Mesenteric fat pad (tissue), 1 donor: Measurements from ENCODE around the gene NKTR. TPM values are rescaled to one million over a fixed set of nuclear protein-coding genes. Genes with fewer than 3 reads are reported as not detected.
"Not testable (repeated sequence)": the region's sequence is repeated elsewhere in the genome, so short reads cannot be mapped to it uniquely, and the experiment has no call there.

Experiments used
- DNase-seq: peaks from one replicate; pipeline ENCODE4 v3.0.0-alpha.2; 2020; ENCODE audit warnings: low spot score
- long read RNA-seq: library from polyadenylated mRNA; unstranded; transcript quantifications from one replicate; pipeline ENCODE4 v2.0.0, GENCODE V29; 2020
- total RNA-seq: library from RNA; stranded (reverse); fragmentation: NEBNext Ultra II Directional; extraction: Animal tissue kit (Norgen Biotek cat#: 25700); gene quantifications from one replicate; pipeline ENCODE4 v1.2.1, GENCODE V29; 2021
- donor health status: DM: yes; HTN: yes; CAD: no.

NKTR gene
- total RNA-seq = 80.6 TPM
- long read RNA-seq, transcript NKTR-206 (4 exons, 894 nt) = major isoform, 7 of 70 reads
- long read RNA-seq, partial matches to known transcripts = 26 of 70 reads
- long read RNA-seq, other reads (novel, unspliced or antisense) = 29 of 70 reads

- DNase-seq = peak; percentile 99
Measured at GRCh38 chr3:42600111-42600957, at the start of gene NKTR. Gene NKTR, plus strand, starts transcription at chr3:42600686. Its CDS starts 321 bp downstream, at chr3:42601007.

- DNase-seq = no peak
Measured at GRCh38 chr3:42552830-42553229, 47.7 kb upstream of the NKTR start.

DNA sequence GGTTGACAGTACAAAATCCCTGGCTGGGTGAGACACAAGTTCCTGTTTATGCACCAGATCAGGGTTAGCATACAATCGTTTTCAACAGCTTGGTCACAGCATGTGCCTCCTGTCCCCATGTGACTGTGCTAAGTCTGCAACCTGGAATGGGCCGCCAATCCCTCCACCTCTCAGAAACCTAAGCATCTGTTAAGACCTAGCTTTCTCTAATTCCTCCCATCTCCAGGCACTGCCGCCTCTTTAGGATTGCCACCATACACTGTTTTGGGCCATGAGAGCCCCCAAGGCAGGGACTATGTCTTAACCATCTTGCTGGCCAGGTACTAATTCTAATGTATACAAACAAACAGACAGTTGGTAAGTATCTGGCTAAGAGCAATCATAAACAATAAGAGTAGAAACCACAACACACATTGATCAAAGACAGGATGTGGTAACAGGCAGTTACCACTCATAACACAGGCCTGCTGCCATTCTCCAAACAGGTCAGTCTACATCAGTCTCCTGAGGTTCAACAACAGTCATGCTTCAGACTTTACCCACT is 44.3 kb upstream of the NKTR start:
- no peak for DNase-seq

GRCh38 chr3:42556817-42557216 is 43.7 kb upstream of the NKTR start:
- not testable (repeated sequence) for DNase-seq

DNA sequence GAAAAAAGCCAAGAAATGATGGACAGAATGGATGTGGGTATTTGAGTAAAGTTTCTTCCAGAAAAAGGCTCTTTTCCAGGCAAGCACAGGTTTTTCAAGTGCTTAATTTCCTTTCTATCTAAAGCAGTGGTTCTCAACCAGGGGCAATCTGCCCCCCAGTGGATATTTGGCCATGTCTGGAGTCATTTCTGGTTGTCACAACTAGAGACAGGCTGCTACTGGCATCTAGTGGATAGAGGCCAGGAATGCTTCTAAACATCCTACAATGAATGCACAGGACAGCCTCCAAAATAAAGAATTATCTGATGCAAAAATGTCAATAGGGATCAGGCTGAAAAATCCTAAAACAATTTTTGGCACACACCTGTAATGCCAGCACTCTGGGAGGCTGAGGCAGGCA is 42.6 kb upstream of the NKTR start:
- DNase-seq = no peak

- DNase-seq = no peak
Measured at GRCh38 chr3:42562047-42562907, 38.2 kb upstream of the NKTR start.

DNA sequence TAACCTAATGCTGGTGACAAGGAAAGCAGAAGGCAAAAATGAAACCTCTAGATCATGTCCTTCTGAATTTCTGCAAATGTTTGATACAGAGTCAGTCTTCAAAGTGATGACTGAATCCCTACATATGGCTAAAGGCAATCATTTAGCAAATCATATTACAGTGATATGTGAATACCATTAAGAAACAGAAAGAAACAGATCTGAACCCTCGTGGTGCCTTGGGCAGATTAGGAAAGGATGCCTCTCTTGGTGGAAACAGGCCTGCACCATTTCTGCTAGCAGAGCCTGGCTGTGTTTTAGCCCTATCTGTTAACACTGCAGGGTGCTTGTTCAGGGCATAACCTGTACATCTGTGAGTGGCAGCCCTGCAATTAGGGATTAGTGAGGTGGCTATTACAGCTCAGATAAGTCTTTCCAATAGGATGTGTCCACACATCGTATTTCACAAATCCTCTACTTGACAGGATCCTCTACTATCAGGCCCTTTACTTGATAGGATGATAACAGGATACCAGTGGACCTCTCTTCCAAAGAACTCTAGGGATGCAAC is 30.8 kb upstream of the NKTR start:
- no peak for DNase-seq

DNA sequence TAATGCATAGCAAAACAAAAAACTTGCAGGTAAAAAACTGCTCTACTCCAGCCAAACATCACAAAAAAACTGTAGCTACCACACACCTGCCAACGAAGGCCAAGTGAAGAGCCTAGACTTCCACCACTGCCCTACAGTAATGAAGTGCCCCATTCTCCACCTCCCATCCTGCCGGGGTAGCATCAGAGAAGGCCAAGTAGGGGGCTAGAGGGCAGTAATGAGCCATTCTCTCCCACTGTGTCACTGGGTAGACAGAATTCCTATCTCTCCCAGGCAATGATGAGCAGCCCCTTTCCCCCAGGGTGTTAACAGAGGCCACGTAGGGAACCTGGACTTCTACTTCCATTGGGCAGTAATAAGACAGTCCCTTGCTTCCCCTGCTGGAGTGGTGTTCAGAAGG is 28.2 kb upstream of the NKTR start:
- no peak for DNase-seq

DNA sequence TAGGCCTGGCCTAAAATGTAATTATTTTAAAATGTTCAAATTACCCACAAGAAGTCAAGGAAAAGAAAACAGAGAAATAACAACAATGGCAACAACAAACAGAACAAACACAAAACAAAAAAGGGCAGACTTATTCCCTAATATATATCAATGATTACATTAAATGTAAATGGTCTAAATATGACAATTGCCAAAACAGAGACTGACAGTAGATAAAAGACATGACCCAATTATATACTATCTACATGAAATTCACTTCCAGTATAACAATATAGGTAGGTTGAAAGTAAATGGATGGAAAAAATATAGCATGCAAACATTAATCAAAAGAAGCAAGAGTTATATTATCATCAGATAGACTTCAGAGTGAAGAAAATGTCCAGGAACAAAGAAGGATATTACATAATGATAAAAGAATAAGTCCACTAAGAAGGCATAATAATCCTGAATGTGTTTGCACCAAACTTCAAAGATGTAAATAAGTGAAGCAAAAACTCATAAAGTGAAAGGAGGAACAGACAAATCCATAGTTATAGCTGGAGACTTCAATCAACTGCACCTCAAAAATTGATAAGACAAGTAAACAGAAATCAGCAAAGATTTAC is 25.2 kb upstream of the NKTR start:
- DNase-seq = no peak

GRCh38 chr3:42578054-42578453 is 22.4 kb upstream of the NKTR start:
- DNase-seq = no peak

DNA sequence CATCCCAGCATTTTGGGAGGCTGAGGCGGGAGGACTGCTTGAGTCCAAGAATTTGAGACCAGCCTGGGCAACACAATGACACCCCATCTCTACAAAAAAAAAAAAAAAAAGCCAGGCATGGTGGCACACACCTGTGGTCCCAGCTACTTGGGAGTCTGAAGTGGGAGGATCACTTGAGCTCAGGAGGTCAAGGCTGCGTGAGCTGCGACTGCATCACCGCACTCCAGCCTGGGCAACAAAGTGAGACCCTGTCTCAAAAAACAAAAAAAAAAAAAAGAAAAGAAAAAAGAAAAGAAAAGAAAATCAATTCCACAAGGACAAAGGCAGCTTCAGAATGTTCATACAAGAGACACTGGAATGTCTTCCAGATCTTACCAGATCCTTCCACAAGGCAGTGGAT is 21.1 kb upstream of the NKTR start:
- not testable (repeated sequence) for DNase-seq

- DNase-seq = no peak
Measured at GRCh38 chr3:42581400-42581708, 19.1 kb upstream of the NKTR start.

DNA sequence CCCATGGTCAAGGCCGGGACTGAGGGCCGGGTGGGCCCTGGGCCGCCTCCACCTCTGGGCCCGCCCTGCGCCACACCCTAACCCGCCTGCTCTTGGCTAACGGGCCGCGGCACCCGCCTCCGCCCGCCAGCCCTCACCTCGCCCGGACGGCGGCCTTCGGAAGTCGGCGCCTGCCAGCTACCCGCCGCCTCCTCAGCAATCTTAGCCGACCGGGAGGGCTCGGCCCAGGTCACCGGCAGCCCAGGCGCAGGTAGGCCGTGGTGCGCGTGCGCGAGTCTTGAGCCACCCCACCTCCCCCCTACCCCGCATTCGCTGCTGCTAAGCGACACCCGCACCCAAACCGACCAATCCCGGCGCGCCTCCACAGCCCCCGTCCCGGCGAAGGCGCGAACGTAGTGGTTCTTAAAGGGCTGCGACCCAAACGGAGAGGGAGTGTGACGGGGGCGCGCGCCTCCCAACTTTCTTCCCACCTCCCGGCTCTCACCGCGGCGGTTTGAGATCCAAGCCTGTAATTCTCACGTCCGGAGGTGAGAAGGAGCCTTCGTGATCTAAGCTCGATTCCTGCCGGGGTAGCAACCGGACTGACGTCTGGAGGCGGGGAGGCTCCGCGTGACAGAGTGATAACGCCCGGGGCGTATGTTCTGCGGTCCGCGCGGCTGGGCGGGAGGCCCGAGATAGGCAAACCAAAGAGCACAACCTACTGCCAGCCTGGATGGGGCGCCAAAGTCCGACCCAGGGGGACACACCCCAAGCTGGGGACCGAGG is 18.6 kb upstream of the NKTR start, which contains the start of gene SEC22C:
TSS of gene SEC22C (minus strand) at position 259 of the 765 bp plus-strand sequence. CDS start 12,921 bp downstream, outside the sequence.
- DNase-seq = peak; percentile 98

DNA sequence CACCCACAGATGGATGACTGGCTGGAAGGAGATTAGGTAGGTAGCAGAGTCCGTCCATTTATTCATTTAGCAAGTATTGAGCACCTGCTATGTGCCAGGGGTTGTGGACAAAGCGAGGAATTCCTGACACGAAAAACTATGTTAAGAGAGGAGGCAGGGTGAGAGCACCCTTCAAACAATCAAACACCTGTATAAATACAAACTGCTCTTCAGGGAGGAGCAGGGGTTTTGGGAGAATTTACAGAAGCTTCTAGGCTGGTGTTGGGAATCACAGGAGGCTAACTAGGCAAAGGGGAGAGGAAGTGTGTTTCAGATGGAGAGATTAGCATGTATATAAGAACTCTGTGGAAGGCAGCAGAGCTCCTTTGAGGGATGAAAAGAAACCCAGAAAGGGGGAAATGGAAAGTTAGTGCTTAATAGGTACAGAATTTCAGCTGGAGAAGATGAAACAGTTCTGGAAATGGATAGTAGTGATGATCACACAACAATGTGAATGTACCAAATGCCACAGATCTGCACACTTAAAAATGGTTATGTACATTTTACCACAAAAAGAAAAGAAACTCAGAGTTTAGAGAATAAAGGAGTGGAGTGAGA is 17.9 kb upstream of the NKTR start:
- DNase-seq = no peak

DNA sequence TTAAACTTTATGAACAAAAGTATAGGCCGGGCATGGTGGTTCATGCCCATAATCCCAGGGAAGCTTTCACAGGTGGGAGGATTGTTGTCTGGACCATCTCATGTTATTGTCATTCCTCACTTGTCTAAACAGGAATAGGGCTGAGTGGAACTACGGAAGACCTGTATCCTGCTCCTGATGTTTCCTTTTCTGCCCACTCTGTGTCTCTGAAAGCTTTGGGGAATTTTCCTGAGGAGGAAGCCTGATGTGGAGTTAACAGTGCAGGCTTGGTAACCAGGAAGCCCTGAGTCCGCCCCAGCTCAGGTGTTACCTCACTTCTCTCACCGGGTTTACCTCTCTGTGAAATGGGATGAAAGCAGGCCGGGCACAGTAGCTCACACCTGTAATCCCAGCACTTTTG is 11.9 kb upstream of the NKTR start:
- DNase-seq = no peak

DNA sequence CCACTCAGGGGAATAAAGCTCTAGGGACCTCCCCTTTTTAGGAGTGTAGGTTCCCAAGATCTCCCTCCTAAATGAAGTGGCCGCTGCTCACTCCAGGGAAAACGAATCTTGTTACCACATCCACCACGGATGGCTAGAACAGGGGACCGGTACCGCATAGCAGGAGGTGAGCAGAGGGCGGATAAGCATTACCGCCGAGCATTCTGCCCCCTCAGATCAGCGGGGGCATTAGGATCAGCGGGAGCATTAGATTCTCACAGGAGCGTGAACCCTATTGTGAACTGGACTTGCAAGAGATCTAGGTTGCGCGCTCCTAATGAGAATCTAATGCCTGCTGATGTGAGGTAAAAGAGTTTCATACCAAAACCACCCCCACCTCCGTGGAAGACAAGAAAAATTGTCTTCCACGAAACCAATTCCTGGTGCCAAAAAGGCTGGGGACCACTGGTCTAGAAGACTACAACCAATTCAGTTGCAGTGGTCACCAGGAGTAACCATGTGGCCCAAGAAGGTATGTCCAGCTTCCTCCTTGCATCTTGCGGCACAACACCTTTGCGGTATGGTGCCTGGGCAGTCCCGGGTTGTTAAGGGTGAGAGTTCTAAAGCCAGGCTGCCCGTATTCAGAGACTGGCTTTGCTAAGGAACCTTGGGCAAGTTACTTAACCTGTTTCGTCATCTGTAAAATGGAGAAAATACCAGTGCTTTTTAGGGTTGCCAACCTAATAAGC is 10.9 kb upstream of the NKTR start:
- no peak for DNase-seq

GRCh38 chr3:42590989-42591756 is 9.3 kb upstream of the NKTR start:
- DNase-seq = no peak

- DNase-seq = no peak
Measured at GRCh38 chr3:42591811-42592210, 8.7 kb upstream of the NKTR start.
